Thyroid gland (tissue), 4 donors: ENCODE data around the gene BCO1. TPM values are rescaled to one million over a fixed set of nuclear protein-coding genes. Genes with fewer than 3 reads are reported as not detected.

Source experiments
- DNase-seq, 2 donors: peaks; one replicate each; pipeline ENCODE4 v3.0.0-alpha.2; 2019
- H3K27ac ChIP-seq, 3 donors: fragments of 200-600 bp; sonication (generic); 1 replicate in 2 of 3; 2 replicates in 1 of 3; pipeline ENCODE4 v1.5.1; 2016 to 2019; ENCODE audit warnings: mild to moderate bottlenecking in 1 of 3, moderate library complexity in 1 of 3
- H3K27me3 ChIP-seq: fragments of 200-600 bp; sonication (generic); one replicate; pipeline ENCODE4 v1.5.1; 2019
- H3K36me3 ChIP-seq, 2 donors: fragments of 200-600 bp; sonication (generic); one replicate each; pipeline ENCODE4 v1.5.1; 2016 to 2019
- H3K4me1 ChIP-seq, 2 donors: fragments of 200-600 bp; sonication (generic); one replicate each; pipeline ENCODE4 v1.5.1; 2017 to 2019
- H3K4me3 ChIP-seq, 3 donors: fragments of 200-600 bp; sonication (generic); replicated peaks in 1 of 3; 1 replicate in 2 of 3; 2 replicates in 1 of 3; pipeline ENCODE4 v1.5.1; 2016; ENCODE audit warnings: mild to moderate bottlenecking in 1 of 3
- H3K9me3 ChIP-seq: fragments of 200-600 bp; sonication (generic); one replicate; pipeline ENCODE4 v1.5.1; 2017
- POLR2A ChIP-seq, 2 donors: fragments of 450-650 bp; IDR thresholded peaks; one replicate each; pipeline ENCODE4 v1.6.1; 2017; ENCODE audit warnings: antibody characterized with exemption in 2 of 2, mild to moderate bottlenecking in 2 of 2, moderate library complexity in 1 of 2
- WGBS, 2 donors: methylation state at CpG; one replicate each; pipeline ENCODE4 v1.1.5; 2017; 5-methylcytosine and 5-hydroxymethylcytosine counted together
- intact Hi-C: fragments of 100-400 bp; cut with DNase I; formaldehyde crosslinking; loops from one replicate; pipeline ENCODE4 v1.15.1; 2023
- total RNA-seq, 4 donors: library from RNA; depleted of rRNA; stranded (reverse); fragments of >200 nt; gene quantifications; one replicate each; pipeline ENCODE4 v1.2.3, GENCODE V29; 2016
- TF ChIP-seq, protein P1 (sequence below), 6 experiments: fragments of 200-600 bp in 3 of 6; fragments of 450-650 bp in 3 of 6; sonication (generic) in 3 of 6; IDR thresholded peaks; one replicate each; pipeline ENCODE4 v1.5.1; 2016 to 2019; ENCODE audit warnings: antibody characterized with exemption in 6 of 6, mild to moderate bottlenecking in 2 of 6, inconsistent platforms in 1 of 6, moderate library complexity in 1 of 6

BCO1 gene
- total RNA-seq, 4 donors from 2014 or later, result 0.22 TPM; not detected in 3

DNA sequence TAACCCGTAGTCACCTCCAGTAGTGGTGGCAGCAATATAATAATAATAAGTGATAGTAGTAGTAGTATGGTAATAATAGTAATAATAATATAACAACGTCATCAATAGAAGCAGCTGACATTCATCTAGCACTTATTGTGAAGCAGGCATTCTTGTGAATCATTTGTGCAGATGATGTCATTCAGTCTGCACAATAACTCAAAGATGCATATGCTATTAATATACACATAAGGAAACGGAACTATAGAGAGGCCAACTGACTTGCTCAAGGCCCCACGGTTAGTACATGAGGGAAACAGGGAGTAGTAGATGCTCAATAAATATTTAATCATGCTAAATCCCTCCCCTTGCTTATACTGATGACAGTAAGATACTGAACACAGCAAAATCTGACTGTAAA lies 40.9 kb downstream of the BCO1 start:
- WGBS, 2 donors, result 73 to 78% methylated on average over 4 of the region's 4 CpGs
- intact Hi-C loops, result no loop called here

DNA sequence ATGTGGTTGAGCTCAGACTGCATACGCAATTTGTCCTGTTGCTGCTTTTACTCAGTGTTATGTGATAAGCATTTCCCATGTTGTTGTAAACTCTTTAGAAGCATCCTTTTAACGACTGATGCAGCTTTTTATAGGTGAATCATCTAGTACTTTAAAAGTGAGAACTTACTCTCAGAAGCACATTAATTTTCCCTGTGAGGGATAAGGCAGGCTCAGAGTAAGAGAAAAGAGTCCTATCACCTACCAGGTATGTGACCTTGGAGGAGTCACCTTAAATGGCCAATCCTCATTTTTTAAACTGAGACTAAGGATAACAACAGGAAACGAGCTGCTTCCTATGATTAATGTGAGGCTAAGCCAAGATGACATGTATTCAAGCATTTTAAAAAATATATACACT lies 41.9 kb downstream of the BCO1 start:
- DNase-seq, result no peak
- peaks cover 7 to 11% of the 10 kb centered on the region in 2 donors for H3K4me1 ChIP-seq
- intact Hi-C loops, result no loop called here
- no peaks in the 10 kb centered on the region for H3K9me3 ChIP-seq
- no peak overlapping the region for H3K4me3 ChIP-seq
- no peaks in the 10 kb centered on the region for H3K36me3 ChIP-seq
- H3K27ac ChIP-seq, result no peak overlapping the region
- 54 to 70% methylated on average over 3 of the region's 3 CpGs for WGBS, 2 donors
- H3K27me3 ChIP-seq, result no peaks in the 10 kb centered on the region
- no peak for TF ChIP-seq POLR2A (IDR thresholded peaks at IDR 0.05)
- TF ChIP-seq, protein P1, sequence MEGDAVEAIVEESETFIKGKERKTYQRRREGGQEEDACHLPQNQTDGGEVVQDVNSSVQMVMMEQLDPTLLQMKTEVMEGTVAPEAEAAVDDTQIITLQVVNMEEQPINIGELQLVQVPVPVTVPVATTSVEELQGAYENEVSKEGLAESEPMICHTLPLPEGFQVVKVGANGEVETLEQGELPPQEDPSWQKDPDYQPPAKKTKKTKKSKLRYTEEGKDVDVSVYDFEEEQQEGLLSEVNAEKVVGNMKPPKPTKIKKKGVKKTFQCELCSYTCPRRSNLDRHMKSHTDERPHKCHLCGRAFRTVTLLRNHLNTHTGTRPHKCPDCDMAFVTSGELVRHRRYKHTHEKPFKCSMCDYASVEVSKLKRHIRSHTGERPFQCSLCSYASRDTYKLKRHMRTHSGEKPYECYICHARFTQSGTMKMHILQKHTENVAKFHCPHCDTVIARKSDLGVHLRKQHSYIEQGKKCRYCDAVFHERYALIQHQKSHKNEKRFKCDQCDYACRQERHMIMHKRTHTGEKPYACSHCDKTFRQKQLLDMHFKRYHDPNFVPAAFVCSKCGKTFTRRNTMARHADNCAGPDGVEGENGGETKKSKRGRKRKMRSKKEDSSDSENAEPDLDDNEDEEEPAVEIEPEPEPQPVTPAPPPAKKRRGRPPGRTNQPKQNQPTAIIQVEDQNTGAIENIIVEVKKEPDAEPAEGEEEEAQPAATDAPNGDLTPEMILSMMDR (IDR thresholded peaks at IDR 0.05), result no peak

More for the DNA sequence above, 40.9 kb downstream of the BCO1 start:
- Histone ChIP-seq H3K9me3 (no peaks in the 10 kb centered on the region), H3K27me3 (no peaks in the 10 kb centered on the region), H3K27ac (no peak overlapping the region), H3K4me3 (no peak overlapping the region), H3K36me3 (no peaks in the 10 kb centered on the region), H3K4me1 (peaks cover 7 to 11% of the 10 kb centered on the region in 2 donors)
- TF ChIP-seq POLR2A (IDR thresholded peaks at IDR 0.05), result no peak
- TF ChIP-seq, protein P1 (IDR thresholded peaks at IDR 0.05), result no peak
- DNase-seq, result no peak

DNA sequence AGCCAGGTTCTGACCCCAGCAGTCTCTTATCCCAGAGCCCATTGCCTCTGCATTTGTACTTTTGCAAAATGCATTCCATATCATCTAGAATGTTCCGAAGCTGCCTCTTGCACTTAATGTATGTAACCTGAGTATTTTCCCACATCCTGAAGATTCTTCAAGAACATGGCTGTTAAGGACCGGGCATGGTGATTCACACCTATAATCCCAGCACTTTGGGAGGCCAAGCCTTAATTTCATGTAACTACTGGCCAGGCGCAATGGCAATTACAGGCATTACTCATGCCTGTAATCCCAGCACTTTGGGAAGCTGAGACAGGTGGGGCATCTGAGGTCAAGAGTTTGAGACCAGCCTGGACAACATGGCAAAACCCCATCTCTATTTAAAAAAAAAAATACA lies 44.6 kb downstream of the BCO1 start:
- no peaks in the 10 kb centered on the region for H3K9me3 ChIP-seq
- DNase-seq, result no peak
- H3K4me1 ChIP-seq, result peaks cover 0 to 3% of the 10 kb centered on the region in 2 donors
- H3K27ac ChIP-seq, result no peak overlapping the region
- H3K27me3 ChIP-seq, result no peaks in the 10 kb centered on the region
- H3K4me3 ChIP-seq, result no peak overlapping the region
- TF ChIP-seq, protein P1 (IDR thresholded peaks at IDR 0.05), result no peak
- no peak for TF ChIP-seq POLR2A (IDR thresholded peaks at IDR 0.05)
- 94% methylated on average over 3 of the region's 3 CpGs for WGBS, 2 donors
- intact Hi-C loops, result no loop called here
- H3K36me3 ChIP-seq, result no peaks in the 10 kb centered on the region

DNA sequence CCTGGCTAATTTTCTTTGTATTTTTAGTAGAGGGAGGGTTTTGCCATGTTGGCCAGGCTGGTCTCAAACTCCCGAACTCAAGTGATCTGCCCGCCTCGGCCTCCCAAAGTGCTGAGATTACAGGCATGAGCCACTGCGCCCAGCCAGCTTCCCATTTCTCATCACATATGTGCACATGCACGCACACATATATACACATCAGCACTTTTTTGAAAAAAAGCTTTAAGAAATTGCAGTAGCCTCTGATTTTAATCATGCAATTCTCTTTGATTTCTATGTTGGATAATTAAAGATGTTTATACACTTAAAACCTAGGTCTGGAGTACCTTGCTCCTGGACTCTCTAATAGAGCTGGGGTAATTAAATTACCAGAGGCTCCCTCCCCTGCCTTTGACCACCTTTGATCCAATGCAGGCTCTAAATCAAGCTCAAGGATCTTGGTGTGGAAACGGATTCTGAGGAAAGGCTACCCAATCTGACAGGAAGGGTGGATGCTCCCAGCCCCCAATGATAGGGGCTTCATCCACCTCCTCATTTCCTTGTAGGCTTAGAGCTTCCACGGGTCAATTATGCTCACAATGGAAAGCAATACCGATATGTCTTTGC lies 46.6 kb downstream of the BCO1 start:
- Histone ChIP-seq H3K4me1 (no peaks in the 10 kb centered on the region), H3K27me3 (no peaks in the 10 kb centered on the region), H3K4me3 (no peak overlapping the region), H3K27ac (no peak overlapping the region), H3K9me3 (no peaks in the 10 kb centered on the region), H3K36me3 (no peaks in the 10 kb centered on the region)
- TF ChIP-seq, protein P1 (IDR thresholded peaks at IDR 0.05), result no peak
- TF ChIP-seq POLR2A (IDR thresholded peaks at IDR 0.05), result no peak
- WGBS, 2 donors, result 72 to 79% methylated on average over 8 of the region's 8 CpGs
- intact Hi-C loops, result no loop called here
- no peak for DNase-seq

DNA sequence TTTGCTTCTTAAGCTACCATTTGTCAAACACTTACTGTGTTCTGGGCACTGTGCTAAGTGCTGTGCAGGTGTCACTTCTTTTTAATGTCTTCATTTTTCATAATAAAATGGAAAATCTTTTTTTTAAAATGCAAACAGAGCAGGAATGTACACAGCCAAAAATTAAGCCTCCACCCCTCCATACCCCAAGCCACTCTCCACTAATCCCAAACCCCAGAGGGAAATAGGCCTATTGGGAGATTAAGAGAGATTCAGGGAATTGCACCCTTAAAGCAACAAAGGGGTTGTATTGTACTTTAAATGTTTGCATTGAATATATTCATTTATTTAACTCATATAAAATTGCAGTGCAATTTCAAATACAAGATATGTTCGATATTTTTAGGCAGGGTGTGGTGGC lies 47.7 kb downstream of the BCO1 start:
- TF ChIP-seq, protein P1 (IDR thresholded peaks at IDR 0.05), result no peak
- no peak for TF ChIP-seq POLR2A (IDR thresholded peaks at IDR 0.05)
- H3K9me3 ChIP-seq, result no peaks in the 10 kb centered on the region
- intact Hi-C loops, result no loop called here
- no peaks in the 10 kb centered on the region for H3K27me3 ChIP-seq
- DNase-seq, result no peak
- H3K27ac ChIP-seq, result no peak overlapping the region
- 95 to 98% methylated on average over 1 of the region's 1 CpG for WGBS, 2 donors
- no peaks in the 10 kb centered on the region for H3K36me3 ChIP-seq
- H3K4me3 ChIP-seq, result no peak overlapping the region
- H3K4me1 ChIP-seq, result no peaks in the 10 kb centered on the region
